Esophagus squamous epithelium (tissue), 4 donors: ENCODE results near the gene ST3GAL4.

Source experiments
- POLR2A ChIP-seq, 4 donors: fragments of 450-650 bp; IDR thresholded peaks; one replicate each; pipeline ENCODE4 v1.6.1; 2017; ENCODE audit warnings: antibody characterized with exemption in 4 of 4, mild to moderate bottlenecking in 4 of 4, moderate library complexity in 3 of 4
- TF ChIP-seq, protein P1 (sequence below), 6 experiments: fragments of 450-650 bp in 4 of 6; fragments of 200-600 bp in 2 of 6; sonication (generic) in 2 of 6; IDR thresholded peaks; one replicate each; pipeline ENCODE4 v1.5.1; 2016 to 2019; ENCODE audit warnings: antibody characterized with exemption in 6 of 6, mild to moderate bottlenecking in 4 of 6, moderate library complexity in 4 of 6

DNA sequence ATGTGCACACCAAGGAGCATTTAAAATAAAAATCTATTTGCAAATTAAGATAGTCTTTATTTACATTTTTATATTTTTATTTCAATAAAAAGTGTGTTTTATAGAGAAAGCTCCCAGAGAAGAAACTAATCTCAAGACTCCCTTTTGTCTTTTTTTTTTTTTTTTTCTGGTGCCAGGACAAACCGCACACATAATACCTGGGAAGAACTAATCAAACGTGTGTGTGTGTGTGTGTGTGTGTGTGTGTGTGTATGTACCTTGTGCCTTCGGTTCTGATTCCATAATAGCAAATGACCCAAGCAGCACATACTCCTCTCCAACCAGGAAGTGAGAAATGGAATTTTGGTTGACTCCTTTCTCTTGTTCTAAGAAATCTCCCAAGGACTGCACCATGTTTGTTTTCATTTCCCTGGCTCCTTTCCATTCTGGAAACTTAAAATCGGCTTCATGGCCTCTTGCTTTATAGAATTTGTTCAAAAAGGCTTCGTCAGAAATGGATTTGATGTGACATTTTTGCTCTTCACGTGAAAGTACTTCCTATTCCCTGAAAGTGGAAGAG lies 65.3 kb downstream of the ST3GAL4 start:
- TF ChIP-seq POLR2A (IDR thresholded peaks at IDR 0.05) = no peak
- TF ChIP-seq, protein P1, sequence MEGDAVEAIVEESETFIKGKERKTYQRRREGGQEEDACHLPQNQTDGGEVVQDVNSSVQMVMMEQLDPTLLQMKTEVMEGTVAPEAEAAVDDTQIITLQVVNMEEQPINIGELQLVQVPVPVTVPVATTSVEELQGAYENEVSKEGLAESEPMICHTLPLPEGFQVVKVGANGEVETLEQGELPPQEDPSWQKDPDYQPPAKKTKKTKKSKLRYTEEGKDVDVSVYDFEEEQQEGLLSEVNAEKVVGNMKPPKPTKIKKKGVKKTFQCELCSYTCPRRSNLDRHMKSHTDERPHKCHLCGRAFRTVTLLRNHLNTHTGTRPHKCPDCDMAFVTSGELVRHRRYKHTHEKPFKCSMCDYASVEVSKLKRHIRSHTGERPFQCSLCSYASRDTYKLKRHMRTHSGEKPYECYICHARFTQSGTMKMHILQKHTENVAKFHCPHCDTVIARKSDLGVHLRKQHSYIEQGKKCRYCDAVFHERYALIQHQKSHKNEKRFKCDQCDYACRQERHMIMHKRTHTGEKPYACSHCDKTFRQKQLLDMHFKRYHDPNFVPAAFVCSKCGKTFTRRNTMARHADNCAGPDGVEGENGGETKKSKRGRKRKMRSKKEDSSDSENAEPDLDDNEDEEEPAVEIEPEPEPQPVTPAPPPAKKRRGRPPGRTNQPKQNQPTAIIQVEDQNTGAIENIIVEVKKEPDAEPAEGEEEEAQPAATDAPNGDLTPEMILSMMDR (IDR thresholded peaks at IDR 0.05) = no peak
